GM19395 (cell line): ENCODE measurements around the gene OR14C36.
"Not testable (repeated sequence)": the region's sequence is repeated elsewhere in the genome, so short reads cannot be mapped to it uniquely, and the experiment has no call there.

Experiments
- ATAC-seq: cut with Tn5 transposase; IDR thresholded peaks from one replicate; pipeline ENCODE4 v1.9.1; 2021; ENCODE audit warnings: mild to moderate bottlenecking, moderate library complexity; ENCODE audit not compliant: unreplicated experiment

The OR14C36 gene, protein sequence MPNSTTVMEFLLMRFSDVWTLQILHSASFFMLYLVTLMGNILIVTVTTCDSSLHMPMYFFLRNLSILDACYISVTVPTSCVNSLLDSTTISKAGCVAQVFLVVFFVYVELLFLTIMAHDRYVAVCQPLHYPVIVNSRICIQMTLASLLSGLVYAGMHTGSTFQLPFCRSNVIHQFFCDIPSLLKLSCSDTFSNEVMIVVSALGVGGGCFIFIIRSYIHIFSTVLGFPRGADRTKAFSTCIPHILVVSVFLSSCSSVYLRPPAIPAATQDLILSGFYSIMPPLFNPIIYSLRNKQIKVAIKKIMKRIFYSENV

GRCh38 chr1:248348475-248348874 lies at the start of gene OR14C36:
OR14C36 (plus strand) TSS chr1:248348775; CDS start chr1:248348775, 0 bp downstream.
- ATAC-seq: no peak

DNA sequence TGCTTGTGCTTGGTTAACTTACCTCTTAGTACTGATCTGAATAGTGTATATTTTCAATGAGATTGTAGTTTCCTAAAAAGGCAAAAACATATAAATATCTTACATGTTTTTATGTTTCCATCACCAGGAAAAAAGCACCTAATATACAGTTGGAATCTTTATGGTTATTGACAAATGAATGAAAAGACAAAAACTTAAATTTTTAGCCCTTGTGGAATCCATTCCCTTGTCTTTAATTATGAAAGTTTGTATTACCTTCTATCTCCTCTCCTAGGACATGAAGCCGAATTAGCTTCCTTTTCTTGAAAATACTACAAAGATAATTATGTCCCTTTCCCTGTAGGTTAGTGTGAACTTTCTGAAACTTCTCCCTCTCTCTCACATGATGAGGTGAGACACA lies 45.3 kb upstream of the OR14C36 start, which contains the start of gene OR2T12:
Gene OR2T12, minus strand, starts transcription at position 101 of the 400 bp plus-strand sequence. CDS start 7,846 bp downstream, outside the sequence.
- ATAC-seq: no peak

GRCh38 chr1:248305672-248306071 lies 42.9 kb upstream of the OR14C36 start:
- not testable (repeated sequence) for ATAC-seq

DNA sequence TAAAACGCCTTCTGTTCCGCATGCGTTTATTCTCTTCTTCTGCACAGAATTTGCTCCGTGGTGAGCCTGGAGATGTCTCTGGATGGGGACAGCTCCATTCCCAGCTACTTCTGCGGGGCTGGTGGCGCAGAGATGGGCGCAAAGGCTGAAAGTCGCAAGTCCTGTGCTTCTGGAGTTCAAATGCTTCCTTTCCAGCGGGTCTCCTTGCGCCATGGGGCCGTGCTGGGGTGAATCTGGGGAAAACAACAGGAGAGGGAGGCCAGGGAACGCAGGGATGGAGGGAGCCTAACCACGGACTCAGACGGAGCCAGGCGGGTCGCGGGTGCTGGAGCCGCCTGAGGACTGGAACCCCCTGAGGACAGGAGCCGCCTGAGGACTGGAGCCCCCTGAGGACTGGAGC lies 42.5 kb upstream of the OR14C36 start:
- no peak for ATAC-seq

GRCh38 chr1:248306740-248307139 lies 41.8 kb upstream of the OR14C36 start:
- ATAC-seq: not testable (repeated sequence)

DNA sequence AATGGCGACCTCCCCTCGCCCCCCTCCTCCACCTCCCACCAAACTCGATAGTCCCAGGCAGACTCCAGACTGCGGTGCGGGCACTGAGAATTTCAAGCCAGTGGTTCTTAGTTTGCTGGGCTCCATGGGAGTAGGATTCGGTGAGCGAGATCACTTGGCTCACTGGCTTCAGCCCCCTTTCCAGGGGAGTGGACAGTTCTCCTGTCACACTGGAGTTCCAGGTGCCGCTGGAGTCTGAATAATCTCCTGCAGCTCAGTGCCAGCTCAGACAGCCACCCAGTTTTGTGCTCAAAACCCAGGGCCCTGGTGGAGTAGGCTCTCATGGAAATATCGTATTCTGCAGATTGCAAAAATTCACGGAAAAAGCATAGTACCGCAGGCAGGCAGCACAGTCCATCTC lies 31.8 kb upstream of the OR14C36 start:
- ATAC-seq: no peak

- no peak for ATAC-seq
These were observed 24.1 kb upstream of the OR14C36 start, which contains the start of gene OR2M7 for GRCh38 chr1:248324468-248324867. OR2M7 (minus strand) TSS chr1:248324568; CDS start chr1:248324568, 0 bp downstream.

- ATAC-seq: no peak
These were observed 5.1 kb upstream of the OR14C36 start for GRCh38 chr1:248343451-248343850.

- no peak for ATAC-seq
These were observed 10.8 kb downstream of the OR14C36 start for GRCh38 chr1:248359415-248359814.

GRCh38 chr1:248361121-248361715 lies 12.6 kb downstream of the OR14C36 start, which contains the start of gene OR2T4:
OR2T4 (plus strand) TSS chr1:248361665; CDS start chr1:248361665, 0 bp downstream.
- no peak for ATAC-seq

DNA sequence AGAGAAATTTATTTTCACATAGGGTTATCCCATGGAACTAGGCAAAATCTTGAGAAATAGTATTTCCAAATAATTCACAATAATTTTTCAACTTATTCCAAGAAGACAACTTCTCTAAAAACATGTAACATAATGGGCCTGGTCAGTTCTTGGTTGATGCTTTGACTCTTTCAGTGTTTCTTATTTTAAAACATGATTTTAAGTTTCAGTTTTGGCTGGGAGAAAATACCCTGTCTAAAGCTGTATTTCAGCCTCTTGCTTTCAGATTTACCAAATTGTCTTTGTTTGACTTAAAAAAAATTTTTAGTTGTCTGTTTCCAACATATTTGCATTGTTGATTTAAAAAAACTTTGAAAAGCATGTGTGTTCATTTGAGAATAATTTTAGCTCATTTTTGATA lies 18.0 kb downstream of the OR14C36 start:
- no peak for ATAC-seq

- ATAC-seq: no peak
These were observed 23.8 kb downstream of the OR14C36 start for GRCh38 chr1:248372394-248372793.

- no peak for ATAC-seq
These were observed 25.2 kb downstream of the OR14C36 start for GRCh38 chr1:248373761-248374160.

DNA sequence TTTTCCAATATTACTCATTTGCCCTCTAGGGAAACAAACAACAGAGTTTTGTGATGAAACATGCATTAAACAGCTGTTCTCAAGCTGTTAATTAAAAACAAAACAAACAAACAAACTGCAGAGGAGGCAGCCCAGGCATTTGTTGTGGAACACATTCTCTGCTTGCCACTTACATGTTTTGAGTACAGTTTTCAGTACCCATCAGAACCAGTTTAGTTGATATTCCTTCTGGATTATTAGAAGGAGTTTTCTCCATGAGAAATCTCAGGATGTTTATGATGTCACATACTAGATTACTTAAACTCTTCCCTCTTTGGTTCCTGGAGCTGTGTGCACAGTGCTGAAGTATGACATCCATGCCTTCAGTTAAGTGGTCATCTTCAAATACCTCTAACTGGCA lies 26.9 kb downstream of the OR14C36 start, which contains the start of gene OR2T6:
Gene OR2T6, plus strand, starts transcription at position 301 of the 400 bp plus-strand sequence. CDS start 11,863 bp downstream, outside the sequence.
- ATAC-seq: no peak

DNA sequence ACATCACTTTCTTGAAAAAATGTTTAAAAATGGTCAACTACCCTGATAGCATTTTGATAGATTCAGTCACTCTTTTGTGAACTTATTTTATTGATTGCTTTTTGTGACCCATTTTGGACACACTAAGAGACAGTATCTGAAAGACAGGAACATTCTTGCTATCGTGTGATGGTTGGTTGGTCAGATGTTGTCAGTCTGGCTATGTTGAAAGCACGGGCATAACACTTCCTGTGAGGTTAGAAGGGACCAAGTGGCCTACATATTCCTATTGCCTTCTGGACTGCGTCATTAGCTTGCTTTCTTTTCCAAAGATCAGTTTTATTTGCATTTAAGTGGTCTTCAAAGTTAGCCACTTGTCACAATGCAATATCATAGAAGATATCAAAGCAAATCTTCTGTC lies 28.3 kb downstream of the OR14C36 start:
- ATAC-seq: no peak

DNA sequence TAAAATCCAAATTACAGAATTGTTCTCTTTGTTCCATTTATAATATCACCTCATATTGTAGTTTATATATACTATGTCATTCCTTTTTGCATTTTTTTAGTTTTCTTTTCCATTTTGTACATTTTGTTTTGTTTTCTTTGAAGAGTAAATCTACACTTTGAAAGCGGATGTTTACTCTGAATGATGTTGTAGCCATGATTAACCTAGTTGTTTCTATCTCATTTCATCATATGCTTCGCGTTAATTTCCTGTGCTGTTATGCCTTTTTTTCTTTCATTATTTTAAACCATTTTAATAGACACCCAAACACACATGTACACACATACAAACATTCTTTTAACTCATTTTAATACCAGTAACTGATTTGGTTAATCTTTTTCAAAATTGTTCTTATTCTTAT lies 32.3 kb downstream of the OR14C36 start:
- ATAC-seq: no peak

DNA sequence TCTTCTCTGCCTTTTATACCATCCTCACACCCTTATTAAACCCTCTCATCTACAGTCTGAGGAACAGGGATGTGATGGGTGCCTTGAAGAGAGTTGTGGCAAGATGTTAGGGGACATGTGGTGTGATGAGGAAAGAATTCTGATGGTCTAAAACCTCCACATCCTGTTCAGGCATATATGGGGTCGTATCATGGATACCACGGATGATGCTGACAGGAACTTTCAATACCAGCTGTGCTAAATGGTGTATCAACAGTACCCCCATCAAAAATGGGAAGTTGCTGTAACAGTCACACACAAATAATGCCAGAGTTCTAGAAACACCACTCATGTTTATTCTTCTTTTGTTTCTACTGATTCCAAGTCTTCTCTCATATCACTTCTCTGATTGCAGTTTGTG lies 39.9 kb downstream of the OR14C36 start:
- ATAC-seq: no peak

DNA sequence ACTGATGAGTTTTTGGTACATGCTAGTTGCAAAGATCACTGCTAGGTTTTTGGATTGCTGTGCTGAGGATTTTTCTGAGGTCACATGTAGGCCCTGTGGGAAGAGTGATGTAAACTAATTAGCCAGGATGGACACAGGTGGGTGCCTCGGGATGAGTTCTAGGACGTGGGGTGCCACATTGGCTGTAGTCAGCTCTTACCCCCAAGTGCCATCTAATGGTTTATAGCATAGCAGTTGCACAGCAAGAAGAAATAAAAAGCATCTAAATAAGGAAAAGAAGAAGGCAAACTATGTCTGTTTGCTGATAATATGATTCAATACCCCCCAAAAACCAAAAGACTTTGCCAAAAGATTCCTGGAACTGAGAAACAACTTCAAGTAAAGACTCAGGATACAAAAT lies 44.5 kb downstream of the OR14C36 start:
- ATAC-seq: no peak
